Esophagus muscularis mucosa (tissue), 4 donors: ENCODE data around the gene TSSK2. TPM values are rescaled to one million over a fixed set of nuclear protein-coding genes. Genes with fewer than 3 reads are reported as not detected.
A peak's percentile ranks its signal among the peaks of the same experiment; 100 is the strongest.

Experiments
- DNase-seq: peaks from one replicate; pipeline ENCODE4 v3.0.0-alpha.2; 2017; ENCODE audit errors: extremely low spot score
- H3K27ac ChIP-seq, 4 donors: fragments of 200-600 bp; sonication (generic); replicated peaks in 1 of 4; 1 replicate in 3 of 4; 2 replicates in 1 of 4; pipeline ENCODE4 v1.5.1; 2016 to 2019; ENCODE audit warnings: mild to moderate bottlenecking in 1 of 4
- H3K27me3 ChIP-seq, 4 donors: fragments of 200-600 bp; sonication (generic); one replicate each; pipeline versions ENCODE4 v1.5.1 to v1.6.0; 2016 to 2019
- H3K36me3 ChIP-seq, 4 donors: fragments of 200-600 bp; sonication (generic); one replicate each; pipeline ENCODE4 v1.5.1; 2016 to 2019
- H3K4me1 ChIP-seq, 4 donors: fragments of 200-600 bp; sonication (generic); one replicate each; pipeline ENCODE4 v1.5.1; 2016 to 2019
- H3K4me3 ChIP-seq, 4 donors: fragments of 200-600 bp; sonication (generic); 1 replicate in 2 of 4; 2 replicates in 2 of 4; pipeline ENCODE4 v1.5.1; 2016 to 2019; ENCODE audit warnings: mild to moderate bottlenecking in 4 of 4, moderate library complexity in 1 of 4
- H3K9me3 ChIP-seq, 4 donors: fragments of 200-600 bp; sonication (generic); 1 replicate in 3 of 4; 2 replicates in 1 of 4; pipeline ENCODE4 v1.5.1; 2016 to 2019
- CTCF ChIP-seq, 3 experiments: fragments of 200-600 bp in 2 of 3; fragments of 450-650 bp in 1 of 3; sonication (generic) in 2 of 3; IDR thresholded peaks; one replicate each; pipeline ENCODE4 v1.5.1; 2017 to 2019; ENCODE audit warnings: antibody characterized with exemption in 3 of 3, mild to moderate bottlenecking in 2 of 3, moderate library complexity in 1 of 3
- EP300 ChIP-seq: sonication (generic); formaldehyde crosslinking; IDR thresholded peaks from one replicate; pipeline ENCODE4 v1.6.1; 2017; ENCODE audit warnings: antibody characterized with exemption
- POLR2A ChIP-seq: fragments of 450-650 bp; IDR thresholded peaks from one replicate; pipeline ENCODE4 v1.6.1; 2017; ENCODE audit warnings: antibody characterized with exemption, moderate library complexity, mild to moderate bottlenecking, low read depth
- POLR2AphosphoS5 ChIP-seq, 2 donors: sonication (generic); formaldehyde crosslinking; IDR thresholded peaks; one replicate each; pipeline ENCODE4 v1.6.1; 2017; ENCODE audit warnings: antibody characterized with exemption in 2 of 2
- WGBS: methylation state at CpG from one replicate; pipeline ENCODE4 v1.1.5; 2018; 5-methylcytosine and 5-hydroxymethylcytosine counted together
- intact Hi-C: fragments of 100-400 bp; cut with DNase I; formaldehyde crosslinking; loops from one replicate; pipeline ENCODE4 v1.15.1; 2023
- total RNA-seq, 4 donors: library from RNA; depleted of rRNA; stranded (reverse); fragments of >200 nt; gene quantifications; one replicate each; pipeline versions ENCODE4 v1.1.0 to v1.2.1, GENCODE V29; 2016

Gene TSSK2
- total RNA-seq, 4 donors from 2014 or later: not detected

- H3K9me3 ChIP-seq: no peaks in the 10 kb centered on the region
- H3K27me3 ChIP-seq: no peaks in the 10 kb centered on the region
- no peak overlapping the region for H3K27ac ChIP-seq
- no peak for TF ChIP-seq CTCF (IDR thresholded peaks at IDR 0.05)
- TF ChIP-seq POLR2AphosphoS5 (IDR thresholded peaks at IDR 0.05): no peak
- TF ChIP-seq EP300: no peak
- no peak for TF ChIP-seq POLR2A
- WGBS: 75% methylated on average over 3 of the region's 3 CpGs
- peaks cover 0 to 9% (median 5%) of the 10 kb centered on the region in 4 donors for H3K36me3 ChIP-seq
- H3K4me1 ChIP-seq: peaks cover 0 to 8% (median 3%) of the 10 kb centered on the region in 4 donors
- no peak for DNase-seq
- intact Hi-C loops: no loop called here
- no peak overlapping the region for H3K4me3 ChIP-seq
Observed at GRCh38 chr22:19097518-19097917, 33.6 kb upstream of the TSSK2 start.

GRCh38 chr22:19098157-19098556, 33.0 kb upstream of the TSSK2 start:
- Histone ChIP-seq H3K9me3 (no peaks in the 10 kb centered on the region), H3K27me3 (no peaks in the 10 kb centered on the region), H3K4me3 (no peak overlapping the region), H3K4me1 (peaks cover 0 to 8% (median 3%) of the 10 kb centered on the region in 4 donors), H3K36me3 (peaks cover 0 to 9% (median 5%) of the 10 kb centered on the region in 4 donors), H3K27ac (no peak overlapping the region)
- intact Hi-C loops: no loop called here
- 69% methylated on average over 4 of the region's 4 CpGs for WGBS
- TF ChIP-seq EP300: no peak
- no peak for TF ChIP-seq POLR2AphosphoS5 (IDR thresholded peaks at IDR 0.05)
- no peak for TF ChIP-seq CTCF (IDR thresholded peaks at IDR 0.05)
- no peak for TF ChIP-seq POLR2A
- DNase-seq: no peak

- no peak for DNase-seq
- H3K36me3 ChIP-seq: peaks cover 0 to 3% (median 0%) of the 10 kb centered on the region in 4 donors
- no peak overlapping the region for H3K4me3 ChIP-seq
- no peaks in the 10 kb centered on the region for H3K9me3 ChIP-seq
- TF ChIP-seq POLR2A (no peak), POLR2AphosphoS5 (IDR thresholded peaks at IDR 0.05) (no peak), EP300 (no peak), CTCF (IDR thresholded peaks at IDR 0.05) (no peak)
- H3K27ac ChIP-seq: peak overlapping the region in 3 of 4 donors; percentile 6 to 49 (median 25)
- no peaks in the 10 kb centered on the region for H3K27me3 ChIP-seq
- 51% methylated on average over 5 of the region's 5 CpGs for WGBS
- peaks cover 39 to 58% (median 55%) of the 10 kb centered on the region in 4 donors for H3K4me1 ChIP-seq
- intact Hi-C loops: no loop called here
Observed at GRCh38 chr22:19103880-19104821, 27.0 kb upstream of the TSSK2 start.

GRCh38 chr22:19105456-19105855, 25.7 kb upstream of the TSSK2 start:
- 100% methylated on average over 2 of the region's 8 CpGs for WGBS
- peak overlapping the region in 1 of 4 donors; percentile 36 for H3K27ac ChIP-seq
- no peak overlapping the region for H3K4me3 ChIP-seq
- DNase-seq: no peak
- no peak for TF ChIP-seq CTCF (IDR thresholded peaks at IDR 0.05)
- no peak for TF ChIP-seq POLR2AphosphoS5 (IDR thresholded peaks at IDR 0.05)
- H3K36me3 ChIP-seq: peaks cover 0 to 3% (median 0%) of the 10 kb centered on the region in 4 donors
- no peaks in the 10 kb centered on the region for H3K27me3 ChIP-seq
- peaks cover 52 to 71% (median 68%) of the 10 kb centered on the region in 4 donors for H3K4me1 ChIP-seq
- H3K9me3 ChIP-seq: no peaks in the 10 kb centered on the region
- intact Hi-C loops: no loop called here
